Trophoblast cell (in vitro differentiated cells and primary cell): ENCODE data around the gene HOXD8.

Experiments used
- DNase-seq, 2 donors: peaks; one replicate each; pipeline ENCODE4 v3.0.0-alpha.2; 2016
- H2AFZ ChIP-seq: 2 replicates; pipeline ENCODE4 v1.6.1; 2013; ENCODE audit warnings: low read length, moderate library complexity, mild to moderate bottlenecking; ENCODE audit not compliant: insufficient read depth, poor library complexity
- H2AK5ac ChIP-seq: 2 replicates; pipeline ENCODE4 v1.6.1; 2013; ENCODE audit warnings: mild to moderate bottlenecking, low read length
- H2BK120ac ChIP-seq: 2 replicates; pipeline ENCODE4 v1.6.1; 2013; ENCODE audit warnings: low read length, mild to moderate bottlenecking, moderate library complexity; ENCODE audit not compliant: insufficient read depth, poor library complexity
- H2BK12ac ChIP-seq: 2 replicates; pipeline ENCODE4 v1.6.1; 2013; ENCODE audit warnings: mild to moderate bottlenecking, low read length, moderate library complexity
- H2BK5ac ChIP-seq: 2 replicates; pipeline ENCODE4 v1.6.1; 2013; ENCODE audit warnings: low read length, low read depth, moderate library complexity, mild to moderate bottlenecking; ENCODE audit not compliant: poor library complexity
- H3K14ac ChIP-seq: 2 replicates; pipeline ENCODE4 v1.6.1; 2013; ENCODE audit warnings: mild to moderate bottlenecking, low read length
- H3K18ac ChIP-seq: 2 replicates; pipeline ENCODE4 v1.6.1; 2013; ENCODE audit warnings: mild to moderate bottlenecking, low read length
- H3K23ac ChIP-seq: 2 replicates; pipeline ENCODE4 v1.6.1; 2013; ENCODE audit warnings: low read length
- H3K27ac ChIP-seq: 2 replicates; pipeline ENCODE4 v1.5.1; 2013; ENCODE audit warnings: low read depth, mild to moderate bottlenecking, inconsistent platforms, low read length, moderate library complexity
- H3K27me3 ChIP-seq: 2 replicates; pipeline ENCODE4 v1.6.1; 2013; ENCODE audit warnings: inconsistent platforms, mild to moderate bottlenecking, low read length, moderate library complexity; ENCODE audit not compliant: insufficient read depth
- H3K36me3 ChIP-seq, 2 experiments: 1 replicate in 1 of 2; 2 replicates in 1 of 2; pipeline ENCODE4 v1.6.1; 2013; ENCODE audit warnings: low read length in 2 of 2, mild to moderate bottlenecking in 2 of 2, moderate library complexity in 1 of 2; ENCODE audit not compliant: insufficient read depth in 2 of 2, control insufficient read depth in 1 of 2
- H3K4ac ChIP-seq: 2 replicates; pipeline ENCODE4 v1.6.1; 2013; ENCODE audit warnings: low read depth, mild to moderate bottlenecking, low read length, moderate library complexity
- H3K4me1 ChIP-seq, 2 experiments: 1 replicate in 1 of 2; 2 replicates in 1 of 2; pipeline ENCODE4 v1.6.1; 2013; ENCODE audit warnings: low read length in 2 of 2, mild to moderate bottlenecking in 2 of 2, moderate library complexity in 1 of 2; ENCODE audit not compliant: insufficient read depth in 2 of 2, control insufficient read depth in 1 of 2
- H3K4me2 ChIP-seq: 2 replicates; pipeline ENCODE4 v1.6.1; 2013; ENCODE audit warnings: inconsistent platforms, mild to moderate bottlenecking, low read length, moderate library complexity
- H3K4me3 ChIP-seq: 2 replicates; pipeline ENCODE4 v1.5.1; 2013; ENCODE audit warnings: mild to moderate bottlenecking, low read depth, low read length, inconsistent platforms
- H3K79me1 ChIP-seq: one replicate; pipeline ENCODE4 v1.6.1; 2013; ENCODE audit warnings: low read length
- H3K79me2 ChIP-seq: 2 replicates; pipeline ENCODE4 v1.6.1; 2013; ENCODE audit warnings: low read length, mild to moderate bottlenecking; ENCODE audit not compliant: control insufficient read depth, insufficient read depth, poor library complexity
- H3K9ac ChIP-seq: 2 replicates; pipeline ENCODE4 v1.6.1; 2013; ENCODE audit warnings: mild to moderate bottlenecking, low read length
- H3K9me3 ChIP-seq: 2 replicates; pipeline ENCODE4 v1.6.1; 2013; ENCODE audit warnings: low read depth, mild to moderate bottlenecking, control low read depth, inconsistent platforms, low read length; ENCODE audit not compliant: insufficient read depth
- H4K12ac ChIP-seq: 2 replicates; pipeline ENCODE4 v1.6.1; 2013; ENCODE audit warnings: low read depth, mild to moderate bottlenecking, low read length, moderate library complexity
- H4K8ac ChIP-seq: 2 replicates; pipeline ENCODE4 v1.6.1; 2013; ENCODE audit warnings: low read depth, mild to moderate bottlenecking, low read length, moderate library complexity
- H4K91ac ChIP-seq: one replicate; pipeline ENCODE4 v1.6.1; 2013; ENCODE audit warnings: low read depth, mild to moderate bottlenecking, low read length, moderate library complexity
- WGBS: extraction: QIAGEN DNeasy Blood & Tissue Kit; methylation state at CpG from one replicate; pipeline ENCODE4 v1.1.7; 2013; ENCODE audit warnings: missing lambda C conversion rate; ENCODE audit not compliant: insufficient read length, insufficient coverage; ENCODE audit errors: extremely low coverage; 5-methylcytosine and 5-hydroxymethylcytosine counted together

The HOXD8 gene

GRCh38 chr2:176094349-176094748 is 35.2 kb upstream of the HOXD8 start:
- no peak overlapping the region for H2AFZ ChIP-seq
- no peak overlapping the region for H3K4me2 ChIP-seq
- H4K12ac ChIP-seq = no peak overlapping the region
- no peak overlapping the region for H2BK12ac ChIP-seq
- H3K9ac ChIP-seq = no peak overlapping the region
- H4K91ac ChIP-seq = no peak overlapping the region
- no peak for DNase-seq
- H2AK5ac ChIP-seq = no peak overlapping the region
- H3K23ac ChIP-seq = no peak overlapping the region
- H3K27me3 ChIP-seq = peaks cover 79% of the 10 kb centered on the region
- peaks cover 6% of the 10 kb centered on the region for H3K9me3 ChIP-seq
- no peak overlapping the region for H2BK5ac ChIP-seq
- no peaks in the 10 kb centered on the region for H3K79me1 ChIP-seq
- H3K4ac ChIP-seq = no peak overlapping the region
- no peak overlapping the region for H3K4me3 ChIP-seq
- H3K36me3 ChIP-seq = no peaks in the 10 kb centered on the region
- H3K18ac ChIP-seq = no peak overlapping the region
- no peak overlapping the region for H3K14ac ChIP-seq
- WGBS = no CpG with 5 or more reads among the region's 12 CpGs
- no peak overlapping the region for H3K27ac ChIP-seq
- H4K8ac ChIP-seq = no peak overlapping the region
- peaks cover 8 to 20% of the 10 kb centered on the region in 2 experiments for H3K4me1 ChIP-seq
- H3K79me2 ChIP-seq = no peaks in the 10 kb centered on the region
- no peak overlapping the region for H2BK120ac ChIP-seq

GRCh38 chr2:176095421-176095820 is 34.1 kb upstream of the HOXD8 start:
- H3K4ac ChIP-seq = no peak overlapping the region
- no peak overlapping the region for H3K18ac ChIP-seq
- WGBS = no CpG with 5 or more reads among the region's 5 CpGs
- no peak overlapping the region for H3K23ac ChIP-seq
- H3K79me2 ChIP-seq = no peaks in the 10 kb centered on the region
- H3K9ac ChIP-seq = no peak overlapping the region
- no peak overlapping the region for H2BK120ac ChIP-seq
- H3K4me1 ChIP-seq = peaks cover 10 to 27% of the 10 kb centered on the region in 2 experiments
- H3K27ac ChIP-seq = no peak overlapping the region
- H4K8ac ChIP-seq = no peak overlapping the region
- no peak overlapping the region for H2AFZ ChIP-seq
- H3K4me3 ChIP-seq = no peak overlapping the region
- no peak for DNase-seq
- H4K91ac ChIP-seq = no peak overlapping the region
- peaks cover 81% of the 10 kb centered on the region for H3K27me3 ChIP-seq
- H3K4me2 ChIP-seq = no peak overlapping the region
- H3K79me1 ChIP-seq = no peaks in the 10 kb centered on the region
- H3K36me3 ChIP-seq = no peaks in the 10 kb centered on the region
- no peak overlapping the region for H2AK5ac ChIP-seq
- H4K12ac ChIP-seq = no peak overlapping the region
- no peak overlapping the region for H3K14ac ChIP-seq
- peaks cover 10% of the 10 kb centered on the region for H3K9me3 ChIP-seq
- no peak overlapping the region for H2BK12ac ChIP-seq
- no peak overlapping the region for H2BK5ac ChIP-seq

- Histone ChIP-seq H2AK5ac (no peak overlapping the region), H2AFZ (no peak overlapping the region), H3K4ac (no peak overlapping the region), H3K4me3 (no peak overlapping the region), H3K14ac (no peak overlapping the region), H3K36me3 (no peaks in the 10 kb centered on the region), H3K18ac (no peak overlapping the region), H3K79me1 (no peaks in the 10 kb centered on the region), H2BK120ac (no peak overlapping the region), H2BK5ac (no peak overlapping the region), H3K27me3 (peaks cover 82% of the 10 kb centered on the region), H3K4me1 (peaks cover 10 to 27% of the 10 kb centered on the region in 2 experiments), H2BK12ac (no peak overlapping the region), H4K12ac (no peak overlapping the region), H3K79me2 (no peaks in the 10 kb centered on the region), H3K4me2 (peak overlapping the region; percentile 86), H4K8ac (no peak overlapping the region), H3K9ac (no peak overlapping the region), H3K27ac (no peak overlapping the region), H3K23ac (no peak overlapping the region), H3K9me3 (peaks cover 13% of the 10 kb centered on the region), H4K91ac (no peak overlapping the region)
- no peak for DNase-seq
- WGBS = no CpG with 5 or more reads among the region's 16 CpGs
Measured at GRCh38 chr2:176096243-176096985, 33.1 kb upstream of the HOXD8 start.

- Histone ChIP-seq H2BK5ac (no peak overlapping the region), H2AK5ac (no peak overlapping the region), H3K18ac (no peak overlapping the region), H4K91ac (no peak overlapping the region), H3K4ac (no peak overlapping the region), H3K79me2 (no peaks in the 10 kb centered on the region), H3K14ac (no peak overlapping the region), H3K4me3 (no peak overlapping the region), H2AFZ (peak overlapping the region; percentile 46), H3K4me1 (peaks cover 10 to 27% of the 10 kb centered on the region in 2 experiments), H4K12ac (no peak overlapping the region), H3K79me1 (no peaks in the 10 kb centered on the region), H3K9me3 (peaks cover 11% of the 10 kb centered on the region), H3K36me3 (no peaks in the 10 kb centered on the region), H3K27me3 (peaks cover 82% of the 10 kb centered on the region), H4K8ac (no peak overlapping the region), H3K23ac (no peak overlapping the region), H2BK120ac (peak overlapping the region; percentile 7), H3K9ac (no peak overlapping the region), H3K27ac (no peak overlapping the region), H3K4me2 (peak overlapping the region; percentile 86), H2BK12ac (no peak overlapping the region)
- WGBS = no CpG with 5 or more reads among the region's 45 CpGs
- peak; percentile 40 to 71 for DNase-seq
Measured at GRCh38 chr2:176096986-176097819, 32.3 kb upstream of the HOXD8 start.
